Measurements from ENCODE around the gene SPEM3.
A peak's percentile ranks its signal among the peaks of the same experiment; 100 is the strongest.

SPEM3 gene

DNA sequence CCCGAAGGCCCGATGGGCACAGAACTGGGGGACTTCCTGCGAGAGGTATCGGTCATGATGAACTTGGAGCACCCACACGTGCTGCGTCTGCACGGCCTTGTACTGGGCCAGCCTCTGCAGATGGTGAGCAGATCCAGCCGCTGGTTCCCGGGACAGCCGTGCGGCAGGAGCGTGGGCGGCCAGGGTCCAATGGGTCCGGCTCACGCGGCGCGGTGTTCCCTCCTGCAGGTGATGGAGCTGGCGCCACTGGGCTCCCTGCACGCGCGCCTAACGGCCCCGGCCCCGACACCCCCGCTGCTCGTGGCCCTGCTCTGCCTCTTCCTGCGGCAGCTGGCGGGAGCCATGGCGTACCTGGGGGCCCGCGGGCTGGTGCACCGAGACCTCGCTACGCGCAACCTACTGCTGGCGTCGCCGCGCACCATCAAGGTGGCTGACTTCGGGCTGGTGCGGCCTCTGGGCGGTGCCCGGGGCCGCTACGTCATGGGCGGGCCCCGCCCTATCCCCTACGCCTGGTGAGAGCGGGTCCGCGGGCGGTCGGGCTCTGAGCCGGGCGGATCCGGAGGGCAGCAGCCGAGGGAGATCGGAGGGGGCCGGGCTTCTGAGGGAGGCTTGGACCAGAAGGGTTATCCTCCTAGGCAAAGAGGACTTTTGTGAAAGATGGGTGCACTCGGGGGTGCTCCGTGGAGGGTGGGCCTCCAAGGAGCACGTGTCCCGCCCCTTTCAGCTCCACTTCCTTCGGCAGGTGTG lies 44.7 kb upstream of the SPEM3 start:
- TF ChIP-seq, protein P1, sequence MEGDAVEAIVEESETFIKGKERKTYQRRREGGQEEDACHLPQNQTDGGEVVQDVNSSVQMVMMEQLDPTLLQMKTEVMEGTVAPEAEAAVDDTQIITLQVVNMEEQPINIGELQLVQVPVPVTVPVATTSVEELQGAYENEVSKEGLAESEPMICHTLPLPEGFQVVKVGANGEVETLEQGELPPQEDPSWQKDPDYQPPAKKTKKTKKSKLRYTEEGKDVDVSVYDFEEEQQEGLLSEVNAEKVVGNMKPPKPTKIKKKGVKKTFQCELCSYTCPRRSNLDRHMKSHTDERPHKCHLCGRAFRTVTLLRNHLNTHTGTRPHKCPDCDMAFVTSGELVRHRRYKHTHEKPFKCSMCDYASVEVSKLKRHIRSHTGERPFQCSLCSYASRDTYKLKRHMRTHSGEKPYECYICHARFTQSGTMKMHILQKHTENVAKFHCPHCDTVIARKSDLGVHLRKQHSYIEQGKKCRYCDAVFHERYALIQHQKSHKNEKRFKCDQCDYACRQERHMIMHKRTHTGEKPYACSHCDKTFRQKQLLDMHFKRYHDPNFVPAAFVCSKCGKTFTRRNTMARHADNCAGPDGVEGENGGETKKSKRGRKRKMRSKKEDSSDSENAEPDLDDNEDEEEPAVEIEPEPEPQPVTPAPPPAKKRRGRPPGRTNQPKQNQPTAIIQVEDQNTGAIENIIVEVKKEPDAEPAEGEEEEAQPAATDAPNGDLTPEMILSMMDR (IDR thresholded peaks at IDR 0.05; ENCODE audit: low read depth, low read length, missing control alignments) = no peak
- peak overlapping the region; percentile 40 for H3K4me3 ChIP-seq (replicated peaks; ENCODE audit: low read depth, low read length)
- DNase-seq (ENCODE audit: extremely low read depth, low read depth) = no peak

DNA sequence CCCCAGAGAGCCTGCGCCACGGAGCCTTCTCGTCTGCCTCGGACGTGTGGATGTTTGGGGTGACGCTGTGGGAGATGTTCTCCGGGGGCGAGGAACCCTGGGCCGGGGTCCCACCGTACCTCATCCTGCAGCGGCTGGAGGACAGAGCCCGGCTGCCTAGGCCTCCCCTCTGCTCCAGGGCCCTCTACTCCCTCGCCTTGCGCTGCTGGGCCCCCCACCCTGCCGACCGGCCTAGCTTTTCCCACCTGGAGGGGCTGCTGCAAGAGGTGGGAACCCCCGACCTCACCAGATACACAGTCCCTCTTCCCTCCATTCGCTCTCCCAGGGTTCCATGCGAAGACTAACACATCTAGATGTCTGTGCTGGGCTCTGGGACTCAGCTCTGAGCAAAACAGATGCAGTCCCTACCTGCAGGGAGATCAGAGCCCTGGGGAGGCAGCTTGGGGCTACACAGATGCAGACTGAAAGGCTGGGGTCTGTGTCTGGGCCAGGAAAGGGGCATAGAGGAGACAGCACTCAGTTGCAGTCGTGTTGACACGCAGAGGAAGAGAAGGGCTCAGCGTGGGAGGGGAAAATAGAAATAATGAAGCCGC lies 44.1 kb upstream of the SPEM3 start:
- TF ChIP-seq, protein P1 (IDR thresholded peaks at IDR 0.05; ENCODE audit: low read depth, low read length, missing control alignments) = no peak
- no peak for DNase-seq (ENCODE audit: extremely low read depth, low read depth)
- peak overlapping the region; percentile 40 for H3K4me3 ChIP-seq (replicated peaks; ENCODE audit: low read depth, low read length)

DNA sequence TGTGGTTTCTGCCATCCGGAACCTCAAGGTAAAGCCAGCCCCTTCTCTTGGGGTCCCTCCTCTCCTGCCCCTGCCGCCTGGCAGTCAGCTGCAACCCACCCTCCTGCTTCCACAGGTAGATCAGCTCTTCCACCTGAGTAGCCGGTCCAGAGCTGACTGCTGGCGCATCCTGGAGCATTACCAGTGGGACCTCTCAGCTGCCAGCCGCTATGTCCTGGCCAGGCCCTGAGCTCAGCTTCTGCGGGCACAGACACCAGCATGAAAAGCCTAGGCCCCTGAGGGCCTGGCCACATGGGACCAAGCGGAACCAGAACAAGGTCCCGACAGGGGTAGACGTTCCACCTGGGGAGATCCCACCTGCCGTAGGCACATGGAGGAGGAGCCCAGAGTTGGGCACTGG lies 39.8 kb upstream of the SPEM3 start:
- TF ChIP-seq, protein P1 (IDR thresholded peaks at IDR 0.05; ENCODE audit: low read depth, low read length, missing control alignments) = no peak

DNA sequence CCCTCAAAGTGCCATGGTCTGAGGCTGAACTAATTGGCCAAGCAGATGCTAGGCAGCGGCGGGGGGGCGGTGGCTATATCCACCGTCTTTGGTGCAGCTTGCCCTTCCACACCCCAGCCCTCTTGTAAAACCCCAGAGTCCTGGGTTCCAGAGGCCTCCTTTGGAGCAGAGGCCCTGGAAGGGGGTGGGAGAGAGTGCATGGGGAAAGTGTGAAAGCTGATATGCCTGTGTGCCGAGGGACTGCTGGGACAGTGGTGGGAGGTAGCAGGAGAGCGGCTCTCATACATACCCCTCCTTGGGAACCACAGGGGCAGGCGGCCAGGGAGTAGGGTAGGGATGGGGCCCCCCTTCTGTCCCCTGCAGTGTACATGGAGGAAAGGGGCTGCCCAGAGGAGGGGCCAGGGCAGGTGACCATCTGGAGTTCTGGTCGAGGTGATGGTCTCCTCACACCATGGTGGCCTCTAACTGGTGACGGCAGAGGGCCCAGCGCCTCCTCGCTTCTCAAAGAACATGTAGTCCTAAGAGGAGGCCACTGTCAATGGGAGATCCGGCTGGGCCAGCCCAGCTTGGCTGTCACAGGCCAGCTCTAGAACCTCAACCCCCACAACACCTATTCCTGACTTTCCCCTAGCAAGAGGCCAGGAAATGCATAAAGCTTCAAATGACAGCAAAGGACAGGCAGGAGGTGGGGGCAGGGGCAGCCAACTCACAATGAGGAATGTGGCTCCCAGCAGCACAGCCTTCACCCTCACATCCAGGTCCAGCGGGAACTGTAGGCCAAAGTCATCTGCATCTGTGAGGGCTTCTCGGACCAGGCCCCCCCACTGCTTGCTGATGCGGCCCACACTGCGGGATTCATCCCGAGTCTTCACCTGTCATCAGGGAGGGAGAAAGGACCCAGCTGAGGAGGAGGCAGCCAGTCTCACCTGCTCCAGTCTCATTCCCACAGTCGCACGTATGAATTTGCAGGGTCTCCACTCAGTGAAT lies 38.4 kb upstream of the SPEM3 start:
- H3K4me3 ChIP-seq (replicated peaks; ENCODE audit: low read depth, low read length) = no peak overlapping the region
- no peak for DNase-seq (ENCODE audit: extremely low read depth, low read depth)
- TF ChIP-seq, protein P1 (IDR thresholded peaks at IDR 0.05; ENCODE audit: low read depth, low read length, missing control alignments) = no peak

More for the DNA sequence above, 39.8 kb upstream of the SPEM3 start:
- H3K4me3 ChIP-seq (replicated peaks; ENCODE audit: low read depth, low read length) = no peak overlapping the region
- DNase-seq (ENCODE audit: extremely low read depth, low read depth) = no peak

DNA sequence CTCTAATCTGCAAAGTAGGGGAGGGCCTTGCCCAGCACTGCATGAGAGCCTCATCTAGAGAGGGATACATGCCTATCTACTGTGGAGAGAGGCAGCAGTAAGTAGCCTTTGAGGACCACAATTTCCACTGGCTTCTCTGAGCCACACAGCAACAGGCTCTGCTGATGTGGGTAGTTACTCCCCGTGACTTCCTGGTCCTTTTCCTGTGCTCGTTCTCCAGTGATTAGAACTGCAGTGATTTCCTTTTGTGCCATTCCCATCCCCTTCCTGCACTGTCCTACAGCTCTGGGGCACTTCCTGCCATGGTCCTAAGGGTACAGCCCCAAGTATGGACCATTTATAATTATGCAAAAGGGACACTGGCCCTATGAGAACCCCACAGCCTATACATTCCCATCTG lies 37.4 kb upstream of the SPEM3 start:
- H3K4me3 ChIP-seq (replicated peaks; ENCODE audit: low read depth, low read length) = no peak overlapping the region
- TF ChIP-seq, protein P1 (IDR thresholded peaks at IDR 0.05; ENCODE audit: low read depth, low read length, missing control alignments) = no peak
- no peak for DNase-seq (ENCODE audit: extremely low read depth, low read depth)

DNA sequence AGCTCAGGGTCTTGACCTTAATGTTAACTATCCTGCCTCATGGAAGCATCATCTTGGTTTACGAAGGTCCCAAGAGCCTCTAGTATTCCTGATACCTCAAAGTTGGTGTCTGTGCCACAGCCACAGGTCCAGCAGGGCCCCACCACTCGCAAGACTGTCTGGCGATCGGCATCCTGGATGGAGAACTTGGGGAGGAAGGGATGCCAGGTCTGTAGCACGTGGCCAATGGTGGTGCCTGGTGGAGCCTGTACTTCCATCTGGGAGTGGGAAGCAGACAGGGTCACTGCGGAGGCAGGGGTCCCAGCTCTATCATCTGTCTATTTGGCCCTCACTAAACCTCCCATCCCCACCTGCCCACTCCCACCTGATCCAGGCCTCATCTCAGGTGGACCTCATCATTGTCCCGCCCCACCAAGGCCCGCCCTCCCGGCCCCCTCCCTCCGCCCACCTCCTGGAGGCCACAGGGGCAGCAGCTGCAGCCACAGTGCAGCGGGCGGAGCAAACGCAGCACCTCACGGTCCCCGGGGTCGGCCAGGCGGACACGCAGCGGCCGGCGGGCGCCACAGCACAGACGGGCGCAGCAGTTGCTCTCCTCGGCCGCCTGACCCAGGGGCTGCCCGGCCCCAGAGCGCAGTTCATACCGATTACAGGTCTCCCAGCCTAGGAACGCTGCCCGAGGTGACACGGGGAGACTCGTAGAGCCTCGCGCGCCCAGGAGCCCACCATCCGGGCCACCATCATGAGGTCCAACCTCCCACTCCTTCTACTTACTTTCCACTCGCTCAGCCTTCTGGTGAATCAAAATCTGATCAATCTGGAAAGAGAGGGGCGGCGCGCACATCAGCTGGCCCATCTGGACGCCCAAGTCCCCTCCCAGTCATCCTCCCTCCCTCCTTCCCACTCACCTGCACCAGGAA lies 35.7 kb upstream of the SPEM3 start:
- peak overlapping the region; percentile 81 for H3K4me3 ChIP-seq (replicated peaks; ENCODE audit: low read depth, low read length)
- DNase-seq (ENCODE audit: extremely low read depth, low read depth) = no peak
- TF ChIP-seq, protein P1 (IDR thresholded peaks at IDR 0.05; ENCODE audit: low read depth, low read length, missing control alignments) = no peak

Measured in HFF-Myc (cell line).